H1 (cell line): ENCODE measurements around the gene HADHA.

Experiments
- ATF2 ChIP-seq: IDR thresholded peaks from 2 replicates; pipeline ENCODE4 v1.6.1; 2012; ENCODE audit warnings: low read length, inconsistent platforms
- EZH2 ChIP-seq: fragments of 200-600 bp; sonication (generic); IDR thresholded peaks from 2 replicates; pipeline ENCODE4 v1.7.1; 2012; ENCODE audit warnings: low read depth, mild to moderate bottlenecking, moderate library complexity, low read length, inconsistent platforms; ENCODE audit not compliant: severe bottlenecking
- JUND ChIP-seq: IDR thresholded peaks from 2 replicates; pipeline ENCODE4 v1.6.1; 2011; ENCODE audit warnings: mild to moderate bottlenecking, improper control_type of control experiment, low read length
- KDM5A ChIP-seq: fragments of 200-600 bp; IDR thresholded peaks from 2 replicates; pipeline ENCODE4 v1.7.1; 2012; ENCODE audit warnings: mild to moderate bottlenecking, low read length, inconsistent platforms, mixed read lengths
- POLR2AphosphoS5 ChIP-seq: IDR thresholded peaks from 2 replicates; pipeline ENCODE4 v1.6.1; 2011; ENCODE audit warnings: low read depth, low read length
- RFX5 ChIP-seq: IDR thresholded peaks from 2 replicates; pipeline ENCODE4 v1.6.1; 2011; ENCODE audit warnings: low read depth, low read length, improper control_type of control experiment, borderline replicate concordance
- SUZ12 ChIP-seq: fragments of 200-600 bp; sonication (generic); IDR thresholded peaks from 2 replicates; pipeline ENCODE4 v1.6.1; 2012; ENCODE audit warnings: mild to moderate bottlenecking, inconsistent platforms, low read length, moderate library complexity, mixed read lengths
- TBP ChIP-seq: IDR thresholded peaks from 2 replicates; pipeline ENCODE4 v1.6.1; 2011; ENCODE audit warnings: low read depth, low read length, improper control_type of control experiment
- TEAD4 ChIP-seq: IDR thresholded peaks from 2 replicates; pipeline ENCODE4 v1.6.1; 2012; ENCODE audit warnings: low read depth, low read length, inconsistent platforms, mixed read lengths
- ZNF274 ChIP-seq: IDR thresholded peaks from 2 replicates; pipeline ENCODE4 v1.7.0; 2012; ENCODE audit warnings: low read length, borderline replicate concordance; ENCODE audit errors: extremely low read depth
- TF ChIP-seq, protein P1 (sequence below), 3 experiments: IDR thresholded peaks; 1 replicate in 2 of 3; 2 replicates in 1 of 3; pipeline versions ENCODE4 v1.5.1 to v1.6.1; 2011; ENCODE audit warnings: low read length in 3 of 3, mild to moderate bottlenecking in 3 of 3, inconsistent platforms in 2 of 3, low read depth in 1 of 3, moderate library complexity in 1 of 3; ENCODE audit not compliant: insufficient read depth in 1 of 3; ENCODE audit errors: control extremely low read depth in 1 of 3
- TF ChIP-seq, protein P2 (sequence below): IDR thresholded peaks from 2 replicates; pipeline ENCODE4 v1.6.1; 2012; ENCODE audit warnings: inconsistent platforms

DNA sequence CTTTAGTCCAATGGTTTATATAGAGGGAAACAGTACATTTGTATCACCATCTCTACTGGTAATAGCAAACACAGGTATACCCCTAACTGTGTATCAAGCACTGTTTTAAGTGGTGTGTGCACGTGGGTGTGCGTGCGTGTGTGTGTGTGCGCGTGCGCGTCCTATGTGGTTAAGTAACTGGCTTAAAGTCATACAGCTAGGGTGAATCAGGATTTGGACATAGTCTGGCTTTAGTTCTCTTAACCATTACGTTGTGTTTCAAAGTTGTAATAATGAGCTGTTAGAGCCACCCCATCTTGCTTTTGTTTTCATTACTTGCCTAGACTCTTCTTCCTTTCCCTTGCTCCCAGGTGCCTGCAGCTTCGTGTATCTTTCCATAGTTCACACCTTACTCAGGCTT, 2.4 kb upstream of the HADHA start:
- TF ChIP-seq, protein P1, sequence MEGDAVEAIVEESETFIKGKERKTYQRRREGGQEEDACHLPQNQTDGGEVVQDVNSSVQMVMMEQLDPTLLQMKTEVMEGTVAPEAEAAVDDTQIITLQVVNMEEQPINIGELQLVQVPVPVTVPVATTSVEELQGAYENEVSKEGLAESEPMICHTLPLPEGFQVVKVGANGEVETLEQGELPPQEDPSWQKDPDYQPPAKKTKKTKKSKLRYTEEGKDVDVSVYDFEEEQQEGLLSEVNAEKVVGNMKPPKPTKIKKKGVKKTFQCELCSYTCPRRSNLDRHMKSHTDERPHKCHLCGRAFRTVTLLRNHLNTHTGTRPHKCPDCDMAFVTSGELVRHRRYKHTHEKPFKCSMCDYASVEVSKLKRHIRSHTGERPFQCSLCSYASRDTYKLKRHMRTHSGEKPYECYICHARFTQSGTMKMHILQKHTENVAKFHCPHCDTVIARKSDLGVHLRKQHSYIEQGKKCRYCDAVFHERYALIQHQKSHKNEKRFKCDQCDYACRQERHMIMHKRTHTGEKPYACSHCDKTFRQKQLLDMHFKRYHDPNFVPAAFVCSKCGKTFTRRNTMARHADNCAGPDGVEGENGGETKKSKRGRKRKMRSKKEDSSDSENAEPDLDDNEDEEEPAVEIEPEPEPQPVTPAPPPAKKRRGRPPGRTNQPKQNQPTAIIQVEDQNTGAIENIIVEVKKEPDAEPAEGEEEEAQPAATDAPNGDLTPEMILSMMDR (IDR thresholded peaks at IDR 0.05; ENCODE audit: control extremely low read depth in 1 of 3, insufficient read depth in 1 of 3, low read depth in 1 of 3, low read length in 3 of 3): no peak
- TF ChIP-seq KDM5A (no peak), TEAD4 (no peak), POLR2AphosphoS5 (no peak), ATF2 (no peak), EZH2 (no peak), ZNF274 (no peak), SUZ12 (no peak), TBP (no peak), JUND (no peak), RFX5 (no peak)
- TF ChIP-seq, protein P2, sequence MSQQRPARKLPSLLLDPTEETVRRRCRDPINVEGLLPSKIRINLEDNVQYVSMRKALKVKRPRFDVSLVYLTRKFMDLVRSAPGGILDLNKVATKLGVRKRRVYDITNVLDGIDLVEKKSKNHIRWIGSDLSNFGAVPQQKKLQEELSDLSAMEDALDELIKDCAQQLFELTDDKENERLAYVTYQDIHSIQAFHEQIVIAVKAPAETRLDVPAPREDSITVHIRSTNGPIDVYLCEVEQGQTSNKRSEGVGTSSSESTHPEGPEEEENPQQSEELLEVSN: no peak
